Measurements from ENCODE around the gene NOC2L.
"Not testable (repeated sequence)": the region's sequence is repeated elsewhere in the genome, so short reads cannot be mapped to it uniquely, and the experiment has no call there.

NOC2L gene

DNA sequence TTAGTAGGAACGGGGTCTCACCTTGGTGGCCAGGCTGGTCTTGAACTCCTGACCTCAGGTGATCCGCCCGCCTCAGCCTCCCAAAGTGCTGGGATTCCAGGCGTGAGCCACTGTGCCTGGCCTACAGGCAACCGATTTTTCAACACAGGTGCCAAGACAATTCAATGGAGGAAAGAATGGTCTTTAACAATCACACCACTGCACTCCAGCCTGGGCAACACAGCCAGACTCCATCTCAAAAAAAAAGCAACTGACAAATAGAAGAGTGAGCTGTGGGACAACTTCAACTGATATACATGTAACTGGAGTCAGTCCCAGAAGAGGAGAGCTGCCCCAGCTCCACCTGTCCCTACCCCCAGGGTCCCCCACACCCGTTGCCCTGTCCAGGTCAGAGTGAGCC lies 35.5 kb upstream of the NOC2L start:
- DNase-seq: not testable (repeated sequence)

DNA sequence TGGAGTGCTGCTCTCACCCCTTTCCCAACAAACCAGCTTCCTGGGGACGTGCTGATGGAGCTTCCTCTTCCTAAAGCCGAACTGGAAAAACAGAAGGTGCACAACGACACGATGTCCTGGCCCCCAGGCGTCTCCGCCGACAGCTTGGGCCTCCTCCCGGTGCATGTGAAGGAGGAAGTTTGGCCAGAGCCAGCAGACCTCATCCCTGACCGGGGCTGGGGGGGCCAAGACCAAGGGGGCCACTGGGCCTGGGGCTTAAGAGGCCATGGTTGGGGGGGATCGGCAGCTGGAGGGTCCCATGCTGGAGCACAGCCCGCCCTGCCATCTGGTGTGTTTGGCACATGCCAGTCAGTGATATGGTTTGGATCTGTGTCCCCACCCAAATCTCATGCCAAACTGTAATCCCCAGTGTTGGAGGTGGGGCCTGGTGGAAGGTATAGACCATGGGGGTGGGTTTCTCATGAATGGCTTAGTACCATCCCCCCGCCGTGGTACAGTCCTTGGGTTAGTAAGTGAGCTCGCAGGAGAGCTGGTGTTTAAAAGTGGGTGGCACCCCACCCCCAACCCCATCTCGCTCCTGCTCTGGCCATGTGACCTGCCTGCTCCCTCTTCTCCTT lies 34.4 kb upstream of the NOC2L start:
- no peak for DNase-seq

DNA sequence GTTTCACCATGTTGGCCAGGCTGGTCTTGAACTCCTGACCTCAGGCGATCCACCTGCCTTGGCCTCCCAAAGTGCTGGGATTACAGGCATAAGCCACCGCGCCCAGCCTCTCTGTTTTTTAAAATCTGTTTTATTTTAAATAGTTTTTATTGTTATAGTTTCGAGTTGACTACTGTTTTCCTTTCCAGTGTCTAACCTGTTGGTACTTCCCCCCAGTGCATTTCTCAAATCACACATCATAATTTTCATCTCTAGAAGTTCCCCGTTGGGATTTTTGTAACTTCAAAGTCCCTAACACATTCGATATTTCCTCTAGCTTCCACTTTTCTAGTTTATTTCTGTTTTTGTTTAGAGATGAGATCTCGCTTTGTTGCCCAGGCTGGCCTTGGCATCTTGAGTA lies 33.3 kb upstream of the NOC2L start:
- no peak for DNase-seq

DNA sequence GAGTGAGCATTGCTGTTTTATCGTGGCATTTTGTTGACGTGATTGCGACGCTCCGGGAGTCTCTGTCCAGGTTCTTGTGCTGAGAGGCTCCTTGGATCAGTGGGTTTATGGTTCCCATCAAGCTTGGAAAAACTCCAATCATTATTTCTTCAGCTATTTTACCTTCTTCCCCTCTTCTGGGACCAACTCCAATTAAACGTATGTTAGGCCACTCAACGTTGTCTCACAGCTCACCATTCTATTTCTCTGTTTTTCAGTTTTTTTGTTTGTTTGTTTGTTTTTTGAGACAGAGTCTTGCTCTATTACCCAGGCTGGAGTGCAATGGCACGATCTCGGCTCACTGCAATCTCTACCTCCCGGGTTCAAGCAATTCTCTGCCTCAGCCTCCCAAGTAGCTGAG lies 32.8 kb upstream of the NOC2L start:
- DNase-seq: no peak

DNA sequence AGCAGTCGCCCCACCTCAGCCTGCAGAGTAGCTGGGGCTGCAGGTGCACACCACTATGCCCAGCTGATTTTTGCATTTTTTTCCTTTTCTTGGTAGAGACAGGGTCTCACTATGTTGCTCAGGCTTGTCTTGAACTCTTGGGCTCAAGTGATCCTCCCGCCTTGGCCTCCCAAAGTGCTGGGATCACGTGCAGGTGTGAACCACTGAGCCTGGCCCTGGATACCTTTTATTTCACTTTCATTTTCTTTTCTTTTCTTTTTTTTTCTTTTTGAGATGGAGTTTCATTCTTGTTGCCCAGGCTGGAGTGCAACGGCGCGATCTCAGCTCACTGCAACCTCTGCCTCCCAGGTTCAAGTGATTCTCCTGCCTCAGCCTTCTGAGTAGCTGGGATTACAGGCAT lies 32.2 kb upstream of the NOC2L start:
- DNase-seq: not testable (repeated sequence)

DNA sequence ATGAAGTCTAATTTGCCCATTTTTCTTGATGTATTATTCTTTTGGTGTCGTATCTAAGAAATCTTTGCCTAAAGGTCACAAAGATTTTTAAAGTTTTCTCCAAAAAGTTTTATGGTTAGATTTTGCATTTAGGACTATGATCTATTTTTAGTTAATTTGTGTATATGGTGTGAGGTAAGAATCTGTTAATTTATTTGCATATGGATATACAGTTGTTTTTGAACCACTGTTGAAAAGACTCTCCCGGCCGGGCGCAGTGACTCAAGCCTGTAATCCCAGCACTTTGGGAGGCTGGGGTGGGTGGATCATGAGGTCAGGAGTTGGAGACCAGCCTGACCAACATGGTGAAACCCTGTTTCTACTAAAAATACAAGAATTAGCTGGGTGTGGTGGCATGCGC lies 29.0 kb upstream of the NOC2L start:
- DNase-seq: not testable (repeated sequence)

DNA sequence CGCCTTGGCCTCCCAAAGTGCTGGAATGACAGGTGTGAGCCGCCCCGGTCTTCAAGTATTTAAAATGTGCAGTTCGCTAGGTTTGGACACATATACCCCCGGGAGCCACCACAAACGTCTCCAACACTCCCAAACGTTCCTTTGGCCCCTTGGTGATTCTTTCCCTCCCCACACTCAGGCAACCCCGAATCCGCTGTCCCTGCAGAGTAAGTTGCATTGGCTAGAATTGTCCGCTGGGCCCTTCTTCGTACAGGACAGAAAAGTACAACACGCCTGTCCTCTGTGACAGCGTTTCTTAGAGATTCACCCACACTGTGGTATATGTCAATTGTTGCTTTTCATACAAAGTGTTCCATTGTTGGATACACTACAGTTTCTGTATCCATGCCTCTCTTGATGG lies 26.1 kb upstream of the NOC2L start:
- no peak for DNase-seq

DNA sequence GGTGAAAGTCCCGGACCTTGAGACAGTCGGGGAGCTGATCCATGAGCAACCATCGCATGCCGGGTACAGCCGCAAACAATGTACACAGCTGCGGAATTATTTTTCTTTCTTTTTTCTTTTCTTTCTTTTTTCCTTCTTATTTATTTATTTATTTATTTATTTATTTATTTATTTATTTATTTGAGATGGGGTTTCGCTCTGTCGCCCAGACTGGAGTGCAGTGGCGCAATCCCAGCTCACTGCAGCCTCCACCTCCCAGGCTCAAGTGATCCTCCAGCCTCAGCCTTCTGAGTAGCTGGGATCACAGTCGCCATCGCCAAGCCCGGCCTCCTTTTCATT lies 25.4 kb upstream of the NOC2L start:
- no peak for DNase-seq

DNA sequence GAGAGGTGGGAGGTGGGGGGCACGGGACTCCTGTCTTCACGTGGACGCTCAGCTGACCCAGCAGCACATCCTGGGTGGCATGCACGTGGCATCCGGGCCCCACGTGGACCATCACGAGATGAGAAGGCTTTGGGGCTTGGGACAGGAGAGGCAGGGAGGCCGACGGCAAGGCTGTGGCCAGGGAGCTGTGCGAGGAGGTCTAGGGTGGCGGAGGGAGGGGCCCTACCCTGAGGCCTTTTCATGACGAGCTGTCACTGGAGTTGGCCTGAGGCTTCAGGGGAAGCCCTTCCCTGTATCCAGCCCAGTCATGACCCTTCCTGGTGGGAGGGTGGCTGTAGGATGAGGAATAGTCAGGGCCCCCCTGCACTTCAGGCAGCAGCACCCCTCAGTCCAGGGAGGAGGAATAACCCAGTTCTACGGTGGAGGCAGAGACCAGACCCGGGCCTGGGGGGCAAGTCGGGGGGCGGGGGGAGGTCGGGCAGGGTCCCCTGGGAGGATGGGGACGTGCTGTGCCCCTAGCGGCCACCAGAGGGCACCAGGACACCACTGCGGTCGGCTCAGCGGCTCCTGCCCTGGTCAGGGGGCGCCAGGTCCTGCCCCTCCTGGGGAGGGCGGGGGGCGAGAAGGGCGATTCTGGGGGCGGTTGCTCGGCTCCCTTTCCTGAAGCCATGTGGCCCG lies 24.9 kb upstream of the NOC2L start:
- peak in 25 of 51 donors; percentile 6 to 66 (median 25) for DNase-seq

DNA sequence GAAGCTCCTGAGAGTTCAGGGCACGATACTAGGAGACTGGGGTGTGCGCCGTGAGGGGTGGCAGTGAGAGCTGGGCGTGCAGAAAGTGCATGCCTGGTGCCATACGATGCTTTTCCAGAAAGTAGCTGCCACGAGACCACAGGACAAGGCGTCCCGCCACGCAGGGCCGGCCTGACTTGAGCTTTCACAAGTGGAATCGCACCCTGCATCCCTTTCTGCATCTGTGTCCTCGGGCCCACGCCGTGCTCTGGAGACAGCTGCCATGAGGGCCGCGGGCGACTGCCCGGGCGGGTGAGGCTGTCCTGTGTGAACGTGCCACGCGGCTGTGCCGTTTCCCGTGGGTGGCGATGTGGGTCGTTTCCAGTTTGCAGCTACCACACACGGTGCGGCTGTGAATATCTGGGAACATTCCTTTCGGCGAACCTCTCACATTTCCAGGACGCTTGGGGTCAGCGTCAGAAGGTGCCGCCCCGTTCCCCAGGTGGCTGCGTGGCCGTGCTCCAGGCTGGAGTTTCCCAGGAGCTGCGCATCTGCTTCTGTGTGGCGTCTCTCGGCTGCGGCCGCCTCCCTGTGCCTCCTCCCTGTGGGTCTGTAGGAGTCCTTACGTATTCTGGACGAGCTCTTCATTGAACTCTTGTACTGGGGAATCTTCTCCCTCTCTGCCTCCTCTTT lies 23.8 kb upstream of the NOC2L start:
- DNase-seq: no peak

DNA sequence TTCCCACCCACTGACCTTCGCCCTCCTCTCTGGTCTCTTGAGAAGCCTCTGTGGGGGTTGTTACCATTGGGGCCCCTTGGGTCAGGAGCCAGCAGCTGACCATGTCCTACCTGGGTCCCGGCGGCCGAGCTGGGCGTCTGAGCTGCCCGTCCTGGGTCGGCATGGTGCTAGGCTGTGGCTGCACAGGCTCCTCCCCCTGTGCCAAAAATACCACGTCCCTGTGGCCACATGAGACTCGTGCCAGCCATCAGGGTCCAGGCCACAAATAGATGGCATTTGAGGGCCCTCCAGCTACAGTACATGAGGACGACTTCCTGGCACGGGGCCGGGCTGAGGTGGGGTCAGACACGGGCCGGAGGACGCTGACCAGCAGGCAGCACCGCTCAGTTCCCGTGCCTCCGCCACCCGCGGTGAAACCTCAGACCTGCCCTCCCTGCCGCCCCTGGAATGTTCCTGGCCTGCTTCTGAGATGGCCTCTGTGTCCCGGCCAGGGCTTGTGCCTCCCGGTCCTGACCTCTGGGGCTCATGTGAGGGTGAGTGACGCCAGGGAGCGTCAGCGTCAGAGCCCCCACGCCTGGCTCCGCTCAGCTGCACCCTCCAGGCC lies 23.0 kb upstream of the NOC2L start, which contains the start of gene PERM1:
TSS of gene PERM1 (minus strand) at position 139 of the 604 bp plus-strand sequence. CDS start 1,064 bp downstream, outside the sequence.
- no peak for DNase-seq

DNA sequence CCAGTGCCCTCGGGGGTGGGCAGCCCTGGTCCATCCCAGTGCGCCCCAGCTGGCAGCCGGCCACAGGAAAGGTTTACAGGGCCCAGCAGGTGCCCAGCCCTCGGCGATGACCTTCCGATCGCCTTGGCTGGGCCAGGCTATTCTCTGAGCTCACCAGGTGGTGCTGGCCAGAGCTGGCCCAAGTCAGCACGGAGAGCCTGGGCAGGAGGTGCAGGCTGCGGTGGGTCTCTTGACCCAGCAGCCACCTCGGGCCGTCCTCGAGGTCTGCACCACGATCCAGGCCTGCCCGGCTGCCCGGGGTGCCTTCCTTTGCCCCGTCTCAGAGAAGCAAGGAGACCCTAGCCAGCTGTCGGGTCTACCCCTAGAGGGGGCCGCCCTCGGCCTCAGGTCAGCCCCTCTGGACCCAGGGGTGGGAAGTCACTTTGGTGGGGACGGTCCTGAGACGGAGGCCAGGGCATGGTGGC lies 22.5 kb upstream of the NOC2L start:
- DNase-seq: no peak

DNA sequence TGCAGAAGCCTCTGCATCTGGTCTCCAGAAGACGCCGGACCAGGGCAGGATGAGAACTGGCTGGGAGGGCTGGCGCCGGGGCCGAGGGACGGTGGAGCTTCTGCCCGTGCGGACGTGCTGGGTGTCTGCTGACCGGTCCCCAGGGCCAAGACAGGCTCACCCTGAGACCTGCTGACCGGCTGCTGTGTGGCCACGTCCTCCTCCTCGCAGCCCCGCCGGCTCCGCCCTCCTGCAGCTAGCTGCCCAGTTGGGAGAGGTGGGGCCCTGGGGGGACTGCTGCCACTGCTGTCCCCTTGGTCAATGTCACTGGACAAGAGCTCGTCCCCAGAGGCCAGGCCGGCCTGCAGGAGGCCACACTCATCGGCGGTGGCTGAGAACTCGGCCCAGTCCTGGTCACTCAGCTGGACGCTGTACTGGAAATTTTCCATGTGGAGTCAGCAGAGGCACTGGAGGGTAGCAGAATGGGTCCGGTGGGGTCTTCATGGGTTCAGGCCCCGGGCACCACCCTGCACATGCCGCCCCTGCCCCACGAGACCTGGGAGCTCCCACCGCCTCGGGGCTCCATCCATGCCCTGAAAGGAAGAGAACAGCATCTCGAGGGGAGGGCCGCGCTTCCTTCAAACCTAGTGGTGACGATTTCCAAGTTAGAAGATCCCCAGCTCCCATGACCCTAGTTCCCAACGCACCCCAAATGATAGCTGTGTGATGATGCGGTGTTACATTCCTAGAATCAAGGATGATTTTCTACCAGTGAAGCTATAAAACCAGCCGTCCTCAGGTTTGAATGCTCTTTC lies 21.7 kb upstream of the NOC2L start:
- no peak for DNase-seq

DNA sequence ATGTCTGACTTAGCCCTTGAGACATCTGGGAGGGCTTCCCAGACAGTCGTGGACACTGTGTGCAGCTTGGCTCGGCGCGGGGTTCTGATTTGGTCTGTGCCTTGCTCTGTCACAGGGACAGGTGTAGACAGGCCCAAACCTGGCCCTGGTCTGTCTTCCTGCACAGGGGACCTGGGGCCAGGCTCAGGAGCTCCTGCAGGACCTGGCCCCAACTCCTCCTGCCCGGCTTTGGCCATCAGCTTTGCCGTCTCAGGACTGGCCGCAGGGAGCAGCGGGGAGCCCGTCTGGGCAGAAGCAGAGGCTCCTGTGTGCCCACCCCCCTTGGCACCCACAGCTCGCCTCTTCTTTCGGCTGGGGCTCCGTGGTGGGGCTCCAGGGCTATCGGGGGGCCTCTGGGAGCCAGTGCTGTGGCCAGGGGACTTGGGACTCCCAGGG lies 21.1 kb upstream of the NOC2L start:
- DNase-seq: no peak

DNA sequence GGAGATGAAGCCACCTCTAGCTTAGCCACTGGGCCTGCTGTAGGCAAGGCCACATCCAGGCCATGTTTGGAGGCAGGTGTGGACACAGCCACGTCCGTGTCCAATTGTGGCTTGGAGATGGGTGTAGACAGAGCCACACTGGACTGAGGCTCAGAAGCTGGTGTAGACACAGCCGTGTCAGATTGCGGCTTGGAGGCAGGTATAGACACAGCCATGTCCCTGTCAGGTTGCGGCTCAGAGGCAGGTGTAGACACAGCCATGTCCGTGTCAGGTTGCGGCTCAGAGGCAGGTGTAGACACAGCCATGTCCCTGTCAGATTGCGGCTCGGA lies 20.7 kb upstream of the NOC2L start:
- no peak for DNase-seq

DNA sequence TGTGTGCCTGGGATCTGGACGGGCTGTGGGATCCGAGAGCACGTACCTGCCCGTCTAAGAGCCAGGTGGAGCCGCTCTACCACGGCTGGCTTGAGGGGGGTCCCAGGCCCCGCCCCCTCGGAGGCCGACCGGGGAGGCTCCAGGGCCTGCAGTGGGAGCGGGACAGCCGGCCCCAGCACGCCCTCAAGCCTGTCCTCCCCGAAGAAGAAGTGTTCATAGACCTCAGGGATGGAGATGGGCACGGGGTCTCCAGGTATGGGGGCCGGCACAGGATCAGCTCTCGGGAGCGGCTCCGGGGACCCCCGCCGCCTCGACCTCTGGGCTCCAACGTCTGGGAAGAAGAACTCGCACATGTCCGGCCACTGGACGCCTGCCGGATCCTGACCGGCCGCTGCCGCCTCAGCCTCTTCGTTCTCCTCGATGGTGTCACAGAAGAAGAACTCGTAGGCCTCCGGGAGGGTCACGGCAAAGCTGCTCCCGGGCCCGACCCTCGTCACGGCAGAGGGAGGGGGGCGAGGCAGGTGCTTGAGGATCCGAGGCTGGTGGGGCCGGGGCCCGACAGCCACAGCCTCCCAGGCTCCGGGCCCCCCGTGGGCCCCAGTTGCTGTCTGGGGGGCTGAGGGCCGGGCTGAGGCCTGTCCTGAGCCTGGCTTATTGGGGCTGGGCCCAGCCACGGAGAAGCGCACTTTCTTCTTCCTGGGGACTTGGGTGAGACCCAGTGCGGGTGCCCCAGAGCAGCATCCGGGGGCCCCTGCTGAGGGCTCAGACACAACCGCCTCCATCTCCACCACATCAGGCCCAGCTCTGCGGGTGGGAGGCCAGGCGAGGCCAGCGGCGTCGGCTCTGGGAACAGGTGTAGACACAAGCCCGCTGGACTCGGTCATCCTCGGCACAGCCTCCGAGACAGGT lies 20.0 kb upstream of the NOC2L start:
- DNase-seq: no peak

DNA sequence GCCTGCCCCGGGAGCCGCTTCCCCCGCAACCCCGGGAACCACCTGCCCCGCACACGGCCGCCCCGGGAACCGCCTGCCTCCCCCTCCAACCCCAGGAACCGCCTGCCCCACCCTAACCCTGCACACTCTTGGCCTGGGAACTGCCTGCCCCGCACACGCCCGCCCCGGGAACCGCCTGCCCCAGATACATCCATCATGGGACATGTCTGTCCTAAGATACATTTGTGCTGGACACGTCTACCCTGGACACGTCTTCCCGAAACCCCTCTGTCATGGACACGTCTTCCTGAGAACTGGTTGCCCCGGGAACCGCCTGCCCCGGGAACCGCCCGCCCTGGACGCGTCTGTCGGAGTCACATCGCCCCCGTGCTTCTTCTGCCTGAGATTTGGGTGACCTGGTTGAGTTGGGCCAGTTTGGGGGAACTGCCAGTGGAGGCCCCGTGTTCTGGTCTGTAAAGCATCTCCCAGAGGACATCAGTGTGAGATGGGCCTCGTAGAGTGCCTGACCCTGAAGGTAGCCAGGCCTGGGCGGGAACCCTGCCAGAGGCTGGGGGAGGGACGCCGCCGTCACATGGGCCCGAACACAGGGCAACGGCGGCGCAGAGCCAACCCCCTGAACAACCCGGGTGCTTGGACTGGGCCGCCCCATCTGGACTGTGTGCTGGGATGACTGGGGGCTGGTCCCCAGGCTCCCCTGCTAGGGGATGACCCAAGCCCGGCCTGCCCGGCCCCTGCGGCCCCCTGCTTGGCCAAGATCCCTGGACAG lies 19.2 kb upstream of the NOC2L start:
- no peak for DNase-seq

DNA sequence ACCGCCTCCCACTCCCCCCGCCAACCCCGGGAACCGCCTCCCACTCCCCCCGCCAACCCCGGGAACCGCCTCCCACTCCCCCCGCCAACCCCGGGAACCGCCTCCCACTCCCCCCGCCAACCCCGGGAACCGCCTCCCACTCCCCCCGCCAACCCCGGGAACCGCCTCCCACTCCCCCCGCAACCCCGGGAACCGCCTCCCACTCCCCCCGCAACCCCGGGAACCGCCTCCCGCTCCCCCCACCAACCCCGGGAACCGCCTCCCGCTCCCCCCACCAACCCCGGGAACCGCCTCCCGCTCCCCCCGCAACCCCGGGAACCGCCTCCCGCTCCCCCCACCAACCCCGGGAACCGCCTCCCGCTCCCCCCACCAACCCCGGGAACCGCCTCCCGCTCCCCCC lies 17.7 kb upstream of the NOC2L start:
- not testable (repeated sequence) for DNase-seq

DNA sequence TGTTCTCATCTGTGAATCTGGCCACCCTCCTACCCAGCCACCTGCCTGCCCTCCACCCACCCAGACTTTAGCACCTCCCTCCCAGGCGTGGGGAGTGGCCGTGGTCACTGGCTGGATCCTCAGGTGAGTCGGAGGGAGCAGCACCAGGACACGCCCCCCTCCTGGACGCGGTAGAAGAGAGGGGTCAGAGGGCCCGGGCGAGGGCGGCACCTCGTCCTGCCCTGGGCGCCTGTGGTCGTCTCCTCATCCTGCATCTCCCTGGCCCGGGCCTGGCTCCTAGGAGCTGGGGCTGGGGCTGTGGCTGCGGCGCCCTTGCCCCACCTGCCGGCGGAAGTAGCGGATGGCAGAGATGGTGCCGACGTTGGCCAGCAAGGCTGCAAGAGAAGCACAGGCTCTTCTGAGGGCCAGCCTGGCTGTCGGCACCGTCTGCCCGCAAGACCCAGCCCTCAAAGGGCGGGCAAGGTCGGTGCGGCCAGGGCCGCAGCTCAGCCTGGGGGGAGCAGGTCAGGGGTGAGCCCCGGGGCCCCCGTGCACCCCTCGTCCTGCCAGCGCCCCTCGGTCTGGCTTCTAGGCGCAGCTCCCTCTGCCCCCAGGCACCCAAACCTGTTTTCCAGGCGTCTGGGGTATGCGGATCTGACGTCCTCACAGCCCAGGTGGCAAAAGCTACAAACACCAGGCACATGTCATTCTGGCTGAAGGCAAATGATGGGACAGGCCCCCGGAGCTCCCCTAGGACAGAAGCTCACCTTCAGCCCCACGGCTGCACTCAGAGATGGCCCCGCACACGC lies 17.0 kb upstream of the NOC2L start:
- peak in 8 of 51 donors; percentile 10 to 65 (median 34) for DNase-seq
